Activated CD4-positive, alpha-beta T cell treated with anti-CD3 and anti-CD28 coated beads, Interleukin-2, amount 10 ng/mL, durations not matched to agents 7 days and 5 days (primary cell): Measurements from ENCODE around the gene ADPRHL1. TPM values are rescaled to one million over a fixed set of nuclear protein-coding genes. Genes with fewer than 3 reads are reported as not detected.

Experiments
- CTCF ChIA-PET: fragments of 350-600 bp; sonication (Branson Sonifier 250); formaldehyde crosslinking; loops from one replicate; lab custom pipeline; 2021; ENCODE audit warnings: antibody characterized with exemption; lab: Charles Lee
- POLR2A ChIA-PET: fragments of 350-600 bp; sonication (Branson Sonifier 250); formaldehyde crosslinking; loops from one replicate; lab custom pipeline; 2021; ENCODE audit warnings: antibody characterized with exemption; lab: Charles Lee
- DNase-seq: peaks from one replicate; pipeline ENCODE4 v3.0.0-alpha.2; 2020
- H3K27ac Mint-ChIP-seq: one replicate; pipeline ENCODE4 v1.8.0; 2021; ENCODE audit warnings: mild to moderate bottlenecking, moderate library complexity, mixed read lengths
- H3K27me3 Mint-ChIP-seq: one replicate; pipeline ENCODE4 v1.8.0; 2021; ENCODE audit warnings: mixed read lengths
- H3K36me3 Mint-ChIP-seq: one replicate; pipeline ENCODE4 v1.8.0; 2021; ENCODE audit warnings: low read depth, mixed read lengths
- H3K4me1 Mint-ChIP-seq: one replicate; pipeline ENCODE4 v1.8.0; 2021; ENCODE audit warnings: mixed read lengths
- H3K4me3 Mint-ChIP-seq: one replicate; pipeline ENCODE4 v1.8.0; 2021; ENCODE audit warnings: mild to moderate bottlenecking, moderate library complexity, mixed read lengths
- H3K9me3 Mint-ChIP-seq: one replicate; pipeline ENCODE4 v1.8.0; 2021; ENCODE audit warnings: mixed read lengths
- total RNA-seq, 2 experiments: library from RNA; stranded (reverse); gene quantifications; one replicate each; pipeline ENCODE4 v1.2.3, GENCODE V29; 2021

Gene ADPRHL1
- total RNA-seq, 2 experiments from 2014 or later, result 1.00 to 1.4 TPM

GRCh38 chr13:113412440-113412839, 40.8 kb downstream of the ADPRHL1 start:
- Mint-ChIP-seq H3K9me3 (peaks cover 2% of the 10 kb centered on the region), H3K4me3 (no peak overlapping the region), H3K4me1 (no peaks in the 10 kb centered on the region), H3K27me3 (no peaks in the 10 kb centered on the region), H3K36me3 (no peaks in the 10 kb centered on the region), H3K27ac (no peak overlapping the region)
- ChIA-PET POLR2A (no interaction called here), CTCF (no interaction called here)
- DNase-seq, result no peak

- Mint-ChIP-seq H3K36me3 (no peaks in the 10 kb centered on the region), H3K27ac (no peak overlapping the region), H3K9me3 (peaks cover 2% of the 10 kb centered on the region), H3K4me3 (no peak overlapping the region), H3K4me1 (no peaks in the 10 kb centered on the region), H3K27me3 (no peaks in the 10 kb centered on the region)
- ChIA-PET POLR2A (no interaction called here), CTCF (no interaction called here)
- DNase-seq, result no peak
These were observed 41.9 kb downstream of the ADPRHL1 start for GRCh38 chr13:113411216-113412023.

- POLR2A ChIA-PET, result no interaction called here
- Mint-ChIP-seq H3K9me3 (peaks cover 2% of the 10 kb centered on the region), H3K4me3 (no peak overlapping the region), H3K4me1 (no peaks in the 10 kb centered on the region), H3K36me3 (no peaks in the 10 kb centered on the region), H3K27ac (no peak overlapping the region), H3K27me3 (no peaks in the 10 kb centered on the region)
- DNase-seq, result no peak
- CTCF ChIA-PET, result no interaction called here
These were observed 42.7 kb downstream of the ADPRHL1 start for GRCh38 chr13:113410472-113411201.

DNA sequence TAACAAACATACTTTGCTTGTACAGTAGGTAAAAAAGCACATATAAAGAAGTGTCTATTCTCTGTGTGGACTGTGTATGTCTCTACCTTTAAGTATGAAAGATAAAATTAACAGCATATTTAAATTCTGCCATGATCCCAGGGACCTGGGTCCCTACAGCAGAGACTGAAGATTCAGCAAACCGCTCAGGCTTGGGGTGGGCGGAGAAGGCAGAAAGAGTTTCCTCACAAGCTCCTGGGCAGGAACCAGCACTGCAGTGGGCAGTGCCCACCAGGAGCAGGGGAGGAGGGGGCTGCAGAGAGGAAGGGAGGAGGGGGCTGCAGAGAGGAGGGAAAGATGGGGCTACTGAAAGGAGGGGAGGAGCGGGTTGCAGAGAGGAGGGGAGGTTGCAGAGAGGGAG, 44.7 kb downstream of the ADPRHL1 start:
- DNase-seq, result no peak
- Mint-ChIP-seq H3K4me3 (no peak overlapping the region), H3K36me3 (no peaks in the 10 kb centered on the region), H3K27ac (no peak overlapping the region), H3K4me1 (no peaks in the 10 kb centered on the region), H3K27me3 (no peaks in the 10 kb centered on the region), H3K9me3 (peaks cover 2% of the 10 kb centered on the region)
- ChIA-PET CTCF (no interaction called here), POLR2A (no interaction called here)

- H3K36me3 Mint-ChIP-seq, result no peaks in the 10 kb centered on the region
- no peaks in the 10 kb centered on the region for H3K4me1 Mint-ChIP-seq
- no peak for DNase-seq
- ChIA-PET POLR2A (no interaction called here), CTCF (interaction anchor here (1.0 kb wide), 1 partner anchor 20 kb away, joined by 3 read pairs; no protein-coding TSS in a partner anchor)
- no peaks in the 10 kb centered on the region for H3K9me3 Mint-ChIP-seq
- no peaks in the 10 kb centered on the region for H3K27me3 Mint-ChIP-seq
- H3K27ac Mint-ChIP-seq, result no peak overlapping the region
- H3K4me3 Mint-ChIP-seq, result no peak overlapping the region
These were observed 45.5 kb downstream of the ADPRHL1 start for GRCh38 chr13:113407531-113408393.

GRCh38 chr13:113407103-113407530, 46.2 kb downstream of the ADPRHL1 start:
- POLR2A ChIA-PET, result no interaction called here
- CTCF ChIA-PET, result interaction anchor here (1.0 kb wide), 1 partner anchor 19 kb away, joined by 3 read pairs; no protein-coding TSS in a partner anchor
- Mint-ChIP-seq H3K4me3 (no peak overlapping the region), H3K4me1 (no peaks in the 10 kb centered on the region), H3K27me3 (no peaks in the 10 kb centered on the region), H3K9me3 (no peaks in the 10 kb centered on the region), H3K36me3 (no peaks in the 10 kb centered on the region), H3K27ac (no peak overlapping the region)
- DNase-seq, result no peak

DNA sequence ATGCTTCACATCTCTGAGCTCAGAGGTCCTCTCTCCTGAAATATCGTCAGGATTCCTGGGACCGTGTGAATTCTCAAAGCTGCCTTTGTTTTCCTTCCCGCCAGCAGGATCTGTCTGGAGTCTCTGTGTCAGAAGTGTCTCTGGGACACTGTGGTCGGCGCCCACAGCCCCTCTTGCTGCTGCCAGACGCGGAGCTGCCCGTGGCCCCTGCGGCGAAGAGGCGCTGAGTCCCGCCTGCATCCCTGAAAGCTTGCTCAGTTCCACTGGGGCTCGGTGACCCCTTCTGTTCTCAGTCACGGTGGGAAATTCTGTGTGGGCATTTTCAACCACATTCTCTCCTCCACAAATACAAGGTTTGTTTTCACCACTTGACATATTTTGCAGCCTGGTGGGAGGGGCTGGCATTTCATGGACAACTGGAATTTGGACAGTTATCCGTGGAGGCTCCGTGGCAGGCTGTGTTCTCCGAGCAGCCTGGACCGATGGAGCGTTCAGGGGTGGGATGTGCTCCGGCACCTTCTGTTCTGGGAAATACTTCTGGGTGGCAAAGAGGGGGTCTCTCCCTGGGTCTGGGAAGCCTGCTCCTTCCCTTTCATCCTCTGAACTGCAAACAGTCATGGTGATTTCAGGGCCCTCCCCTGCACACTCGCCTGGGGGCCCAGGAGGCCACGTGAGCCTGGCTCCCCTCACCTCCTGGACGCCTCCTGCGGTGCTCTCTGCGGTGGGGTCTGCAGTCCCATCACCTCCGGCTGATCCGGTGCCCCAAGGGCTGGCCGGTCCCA, 46.8 kb downstream of the ADPRHL1 start:
- no peaks in the 10 kb centered on the region for H3K36me3 Mint-ChIP-seq
- no peak overlapping the region for H3K4me3 Mint-ChIP-seq
- no peaks in the 10 kb centered on the region for H3K9me3 Mint-ChIP-seq
- POLR2A ChIA-PET, result no interaction called here
- CTCF ChIA-PET, result interaction anchor here (1.0 kb wide), 1 partner anchor 19 kb away, joined by 3 read pairs; no protein-coding TSS in a partner anchor
- no peaks in the 10 kb centered on the region for H3K4me1 Mint-ChIP-seq
- no peaks in the 10 kb centered on the region for H3K27me3 Mint-ChIP-seq
- H3K27ac Mint-ChIP-seq, result no peak overlapping the region
- no peak for DNase-seq

DNA sequence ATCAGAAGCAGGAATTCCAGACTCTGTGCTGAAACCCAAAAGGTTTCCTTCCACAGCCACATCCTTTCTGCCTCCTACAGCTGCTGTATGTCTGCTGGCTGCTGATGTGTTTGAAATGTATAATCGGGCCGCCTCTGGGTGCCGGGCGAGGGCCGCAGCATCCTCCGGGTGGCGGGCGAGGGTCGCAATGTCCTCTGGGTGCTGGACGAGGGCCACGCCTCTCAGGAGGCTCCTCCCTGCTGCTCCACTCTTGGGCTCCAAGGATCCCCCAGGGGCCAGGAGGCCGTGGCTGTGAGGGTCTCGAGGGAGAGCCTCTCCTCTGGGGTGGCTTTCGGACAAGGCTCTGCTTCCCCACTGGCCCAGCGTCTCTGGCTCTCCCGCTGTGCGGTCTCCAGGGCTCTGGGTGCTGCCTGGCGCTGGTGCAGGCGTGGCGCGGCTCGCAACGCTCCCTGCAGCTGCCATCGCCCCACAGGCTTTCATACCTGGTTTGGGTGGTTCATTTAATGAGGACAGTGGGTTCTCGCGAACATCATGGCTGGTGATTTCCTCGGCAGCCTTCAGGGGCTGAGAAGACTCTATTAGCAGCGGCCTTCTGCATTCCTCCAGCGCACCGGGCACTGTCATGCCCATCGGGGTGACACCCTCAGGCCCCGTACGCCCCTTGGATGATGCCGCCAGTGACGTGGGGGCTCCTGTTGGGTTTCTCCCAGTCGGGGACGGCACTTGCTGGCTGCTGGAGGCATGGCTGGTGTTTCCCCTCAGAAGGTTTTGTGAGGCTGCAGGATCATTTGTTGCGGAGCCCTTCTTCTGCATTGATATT, 47.6 kb downstream of the ADPRHL1 start:
- POLR2A ChIA-PET, result no interaction called here
- Mint-ChIP-seq H3K9me3 (no peaks in the 10 kb centered on the region), H3K36me3 (no peaks in the 10 kb centered on the region), H3K27me3 (no peaks in the 10 kb centered on the region), H3K4me3 (no peak overlapping the region), H3K4me1 (no peaks in the 10 kb centered on the region), H3K27ac (no peak overlapping the region)
- DNase-seq, result no peak
- CTCF ChIA-PET, result no interaction called here

DNA sequence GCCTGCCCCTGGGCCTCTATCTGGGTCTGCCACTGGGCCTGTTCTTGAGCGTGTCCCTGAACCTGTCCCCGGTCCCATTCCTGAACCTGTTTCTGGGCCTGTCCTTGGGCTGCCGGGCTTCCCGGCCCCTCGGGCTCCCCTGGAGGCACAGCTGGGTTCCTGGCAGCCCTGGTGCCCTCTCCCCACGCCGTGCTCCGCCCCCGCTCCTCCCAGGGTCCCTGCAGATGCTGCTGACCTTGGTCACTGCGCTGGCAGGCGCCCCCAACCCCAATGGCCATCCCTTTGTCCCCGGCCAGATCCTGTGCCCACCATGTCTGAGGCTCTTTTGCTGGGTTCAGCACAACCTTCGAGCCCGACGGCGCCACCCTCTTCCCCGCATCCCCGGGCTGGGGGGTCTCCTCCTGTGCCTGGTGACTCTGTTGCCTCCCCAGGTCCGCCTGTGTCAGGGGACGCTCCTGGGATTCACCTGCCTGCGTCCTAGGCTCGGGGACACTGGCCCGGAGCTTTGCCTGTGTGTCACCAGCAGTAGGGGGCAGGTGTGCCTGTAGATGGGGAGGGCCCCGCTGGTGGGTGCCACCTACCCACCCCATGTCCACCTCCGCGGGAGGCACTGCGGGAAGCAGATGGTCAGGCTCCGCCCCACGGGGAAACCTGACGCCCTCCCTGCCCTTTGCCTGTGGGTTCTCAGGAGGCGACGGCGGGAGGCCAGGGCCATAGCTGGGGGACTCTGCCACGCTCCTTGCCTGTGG, 48.4 kb downstream of the ADPRHL1 start:
- no peak for DNase-seq
- Mint-ChIP-seq H3K9me3 (no peaks in the 10 kb centered on the region), H3K36me3 (no peaks in the 10 kb centered on the region), H3K4me1 (no peaks in the 10 kb centered on the region), H3K27me3 (no peaks in the 10 kb centered on the region), H3K27ac (no peak overlapping the region), H3K4me3 (no peak overlapping the region)
- ChIA-PET CTCF (no interaction called here), POLR2A (no interaction called here)

DNA sequence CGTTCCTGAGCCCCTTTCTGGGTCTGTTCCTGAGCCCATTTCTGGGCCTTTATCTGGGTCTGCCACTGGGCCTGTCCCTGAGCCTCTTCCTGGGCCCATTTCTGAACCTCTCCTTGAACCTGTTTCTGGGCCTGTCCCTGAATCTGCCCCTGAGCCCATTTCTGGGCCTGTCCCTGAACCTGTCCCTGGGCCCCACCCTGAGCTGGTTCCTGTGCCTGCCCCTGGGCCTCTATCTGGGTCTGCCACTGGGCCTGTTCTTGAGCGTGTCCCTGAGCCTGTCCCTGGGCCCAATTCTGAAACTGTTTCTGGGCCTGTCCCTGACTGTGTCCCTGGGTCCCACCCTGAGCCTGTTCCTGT, 48.9 kb downstream of the ADPRHL1 start:
- no peaks in the 10 kb centered on the region for H3K27me3 Mint-ChIP-seq
- H3K9me3 Mint-ChIP-seq, result no peaks in the 10 kb centered on the region
- CTCF ChIA-PET, result no interaction called here
- no peak overlapping the region for H3K27ac Mint-ChIP-seq
- no peaks in the 10 kb centered on the region for H3K36me3 Mint-ChIP-seq
- no peaks in the 10 kb centered on the region for H3K4me1 Mint-ChIP-seq
- no peak for DNase-seq
- POLR2A ChIA-PET, result no interaction called here
- H3K4me3 Mint-ChIP-seq, result no peak overlapping the region
